Smooth muscle cell (in vitro differentiated cells): ENCODE results near the gene TSHZ2. TPM values are rescaled to one million over a fixed set of nuclear protein-coding genes. Genes with fewer than 3 reads are reported as not detected.

Source experiments
- DNase-seq: peaks from one replicate; lab custom pipeline; 2025; ENCODE audit not compliant: unreplicated experiment; lab: John Stamatoyannopoulos, UW
- H2AFZ ChIP-seq: fragments of 200-600 bp; sonication (generic); 2 replicates; pipeline ENCODE4 v1.6.0; 2016; ENCODE audit warnings: antibody characterized with exemption, low read depth, mild to moderate bottlenecking
- H3F3A ChIP-seq: fragments of 200-600 bp; sonication (generic); 2 replicates; pipeline ENCODE4 v1.6.0; 2017; ENCODE audit warnings: antibody characterized with exemption, low read depth
- H3K27ac ChIP-seq: fragments of 200-600 bp; sonication (generic); 2 replicates; pipeline ENCODE4 v1.5.1; 2016; ENCODE audit warnings: low read depth, mild to moderate bottlenecking
- H3K27me3 ChIP-seq: fragments of 200-600 bp; sonication (generic); 2 replicates; pipeline ENCODE4 v1.6.1; 2016; ENCODE audit warnings: low read depth, mild to moderate bottlenecking
- H3K36me3 ChIP-seq: fragments of 200-600 bp; sonication (generic); 2 replicates; pipeline ENCODE4 v1.5.1; 2016; ENCODE audit warnings: low read depth
- H3K4me1 ChIP-seq: fragments of 200-600 bp; sonication (generic); 2 replicates; pipeline ENCODE4 v1.5.1; 2016; ENCODE audit warnings: low read depth
- H3K4me2 ChIP-seq: fragments of 200-600 bp; sonication (generic); 2 replicates; pipeline ENCODE4 v1.6.0; 2016; ENCODE audit warnings: mild to moderate bottlenecking
- H3K4me3 ChIP-seq: fragments of 200-600 bp; sonication (generic); 2 replicates; pipeline ENCODE4 v1.5.1; 2016; ENCODE audit warnings: mild to moderate bottlenecking
- H3K79me2 ChIP-seq: fragments of 200-600 bp; sonication (generic); 2 replicates; pipeline ENCODE4 v1.6.0; 2016; ENCODE audit warnings: low read depth, mild to moderate bottlenecking
- H3K9ac ChIP-seq: fragments of 200-600 bp; sonication (generic); 2 replicates; pipeline ENCODE4 v1.6.0; 2016; ENCODE audit warnings: low read depth
- H3K9me3 ChIP-seq: fragments of 200-600 bp; sonication (generic); replicated peaks from 2 replicates; pipeline ENCODE4 v1.5.1; 2016; ENCODE audit warnings: low read depth
- H4K20me1 ChIP-seq: fragments of 200-600 bp; sonication (generic); 2 replicates; pipeline ENCODE4 v1.6.0; 2016; ENCODE audit warnings: low read depth
- WGBS: methylation state at CpG from one replicate; pipeline ENCODE4 v1.1.7; 2016; ENCODE audit warnings: low lambda C conversion rate; 5-methylcytosine and 5-hydroxymethylcytosine counted together
- polyA plus RNA-seq: library from polyadenylated mRNA; unstranded; fragments of >200 nt; fragmentation: Nextera tagmentation; extraction: Ambion mirVana; gene quantifications from 2 replicates; pipeline ENCODE4 v1.2.1, GENCODE V29; 2016
- total RNA-seq: library from RNA; depleted of rRNA; stranded (reverse); fragments of >200 nt; gene quantifications from 2 replicates; pipeline ENCODE4 v1.2.3, GENCODE V29; 2014
- TF ChIP-seq, protein P1 (sequence below): fragments of 200-600 bp; sonication (generic); IDR thresholded peaks from 2 replicates; pipeline ENCODE4 v1.5.1; 2017; ENCODE audit warnings: borderline replicate concordance, mild to moderate bottlenecking, antibody characterized with exemption; ENCODE audit not compliant: insufficient read depth, poor library complexity, severe bottlenecking

Gene TSHZ2
- total and polyA plus RNA-seq, 2 experiments from 2014 or later: 4.8 to 6.6 TPM

GRCh38 chr20:53133125-53133524 lies 161.0 kb downstream of the TSHZ2 start:
- TF ChIP-seq, protein P1, sequence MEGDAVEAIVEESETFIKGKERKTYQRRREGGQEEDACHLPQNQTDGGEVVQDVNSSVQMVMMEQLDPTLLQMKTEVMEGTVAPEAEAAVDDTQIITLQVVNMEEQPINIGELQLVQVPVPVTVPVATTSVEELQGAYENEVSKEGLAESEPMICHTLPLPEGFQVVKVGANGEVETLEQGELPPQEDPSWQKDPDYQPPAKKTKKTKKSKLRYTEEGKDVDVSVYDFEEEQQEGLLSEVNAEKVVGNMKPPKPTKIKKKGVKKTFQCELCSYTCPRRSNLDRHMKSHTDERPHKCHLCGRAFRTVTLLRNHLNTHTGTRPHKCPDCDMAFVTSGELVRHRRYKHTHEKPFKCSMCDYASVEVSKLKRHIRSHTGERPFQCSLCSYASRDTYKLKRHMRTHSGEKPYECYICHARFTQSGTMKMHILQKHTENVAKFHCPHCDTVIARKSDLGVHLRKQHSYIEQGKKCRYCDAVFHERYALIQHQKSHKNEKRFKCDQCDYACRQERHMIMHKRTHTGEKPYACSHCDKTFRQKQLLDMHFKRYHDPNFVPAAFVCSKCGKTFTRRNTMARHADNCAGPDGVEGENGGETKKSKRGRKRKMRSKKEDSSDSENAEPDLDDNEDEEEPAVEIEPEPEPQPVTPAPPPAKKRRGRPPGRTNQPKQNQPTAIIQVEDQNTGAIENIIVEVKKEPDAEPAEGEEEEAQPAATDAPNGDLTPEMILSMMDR: no peak
- 81% methylated on average over 4 of the region's 4 CpGs for WGBS

GRCh38 chr20:53133628-53134027 lies 161.5 kb downstream of the TSHZ2 start:
- H3K4me1 ChIP-seq: no peaks in the 10 kb centered on the region
- H3K9ac ChIP-seq: no peak overlapping the region
- H3K9me3 ChIP-seq: no peaks in the 10 kb centered on the region
- H3K4me3 ChIP-seq: no peak overlapping the region
- H3F3A ChIP-seq: no peaks in the 10 kb centered on the region
- no peaks in the 10 kb centered on the region for H4K20me1 ChIP-seq
- no peak overlapping the region for H3K4me2 ChIP-seq
- no peak overlapping the region for H2AFZ ChIP-seq
- peaks cover 14% of the 10 kb centered on the region for H3K27me3 ChIP-seq
- TF ChIP-seq, protein P1: no peak
- H3K27ac ChIP-seq: no peak overlapping the region
- H3K36me3 ChIP-seq: no peaks in the 10 kb centered on the region
- 94% methylated on average over 4 of the region's 4 CpGs for whole genome bisulfite sequencing
- no peak for DNase-seq
- no peaks in the 10 kb centered on the region for H3K79me2 ChIP-seq

More at GRCh38 chr20:53133125-53133524, 161.0 kb downstream of the TSHZ2 start:
- no peak for DNase-seq
- no peaks in the 10 kb centered on the region for H3K36me3 ChIP-seq
- H3K4me2 ChIP-seq: no peak overlapping the region
- no peak overlapping the region for H3K4me3 ChIP-seq
- H3K4me1 ChIP-seq: no peaks in the 10 kb centered on the region
- H3K9ac ChIP-seq: no peak overlapping the region
- H3K9me3 ChIP-seq: no peaks in the 10 kb centered on the region
- peaks cover 14% of the 10 kb centered on the region for H3K27me3 ChIP-seq
- no peaks in the 10 kb centered on the region for H3F3A ChIP-seq
- no peak overlapping the region for H2AFZ ChIP-seq
- no peaks in the 10 kb centered on the region for H3K79me2 ChIP-seq
- H4K20me1 ChIP-seq: no peaks in the 10 kb centered on the region
- H3K27ac ChIP-seq: no peak overlapping the region

GRCh38 chr20:53136473-53136872 lies 164.3 kb downstream of the TSHZ2 start:
- H3K79me2 ChIP-seq: no peaks in the 10 kb centered on the region
- no peaks in the 10 kb centered on the region for H3K36me3 ChIP-seq
- no peaks in the 10 kb centered on the region for H3K4me1 ChIP-seq
- no peaks in the 10 kb centered on the region for H3K9me3 ChIP-seq
- H3K27me3 ChIP-seq: peaks cover 14% of the 10 kb centered on the region
- TF ChIP-seq, protein P1: no peak
- H3F3A ChIP-seq: no peaks in the 10 kb centered on the region
- H3K9ac ChIP-seq: no peak overlapping the region
- no peak overlapping the region for H3K4me2 ChIP-seq
- no peaks in the 10 kb centered on the region for H4K20me1 ChIP-seq
- no peak overlapping the region for H3K4me3 ChIP-seq
- DNase-seq: no peak
- no peak overlapping the region for H2AFZ ChIP-seq
- H3K27ac ChIP-seq: no peak overlapping the region

DNA sequence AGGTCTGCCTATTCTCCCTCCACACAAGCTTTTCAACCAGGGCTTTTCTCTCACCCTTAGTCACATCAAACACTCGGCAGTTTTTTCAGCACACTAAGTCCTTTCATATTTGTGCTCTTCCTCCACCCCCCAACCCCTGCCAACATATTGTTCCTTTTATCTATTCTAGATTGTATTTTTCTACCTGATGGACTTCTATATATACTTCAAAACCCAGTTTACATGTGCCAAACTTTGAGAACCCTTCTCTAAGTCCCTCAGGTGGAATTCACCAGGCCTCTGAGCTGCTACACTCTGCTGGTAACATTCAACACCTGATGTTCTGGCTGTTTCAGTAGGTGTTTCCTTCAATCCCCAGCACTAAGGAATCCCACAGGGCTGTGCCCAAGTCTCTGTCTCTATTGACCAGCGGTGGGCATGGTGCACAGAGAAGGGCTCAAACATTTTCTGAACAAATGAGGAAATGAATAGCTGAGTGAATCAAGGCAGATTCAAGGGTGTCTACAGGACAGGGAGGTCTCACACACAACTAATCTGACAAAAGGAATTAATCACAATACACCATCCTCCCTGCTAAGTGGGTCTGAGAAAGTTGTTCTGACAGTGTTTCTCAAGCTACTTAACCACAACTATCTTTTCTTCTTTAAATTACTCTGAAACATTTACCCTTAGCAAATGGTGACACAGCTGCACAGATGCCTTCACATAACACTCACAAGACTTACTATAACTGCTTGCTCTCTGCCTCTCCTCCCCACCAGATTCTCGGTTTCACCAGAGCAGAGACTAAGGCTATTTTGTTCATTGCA lies 166.5 kb downstream of the TSHZ2 start:
- Histone ChIP-seq H3K9me3 (no peaks in the 10 kb centered on the region), H4K20me1 (no peaks in the 10 kb centered on the region), H3K27ac (no peak overlapping the region), H3K27me3 (peaks cover 14% of the 10 kb centered on the region), H3K4me2 (no peak overlapping the region), H3K79me2 (no peaks in the 10 kb centered on the region), H3K4me1 (no peaks in the 10 kb centered on the region), H3F3A (no peaks in the 10 kb centered on the region), H3K9ac (no peak overlapping the region), H3K4me3 (no peak overlapping the region), H3K36me3 (no peaks in the 10 kb centered on the region), H2AFZ (no peak overlapping the region)
- WGBS: 76% methylated on average over 3 of the region's 3 CpGs
- no peak for DNase-seq
- TF ChIP-seq, protein P1: no peak
